GOT3 (cell line): ENCODE results near the gene RAB3IL1.
"Not testable (repeated sequence)": the region's sequence is repeated elsewhere in the genome, so short reads cannot be mapped to it uniquely, and the experiment has no call there.

Experiments used
- DNase-seq: peaks from one replicate; lab custom pipeline; 2025; ENCODE audit warnings: mixed read lengths; lab: John Stamatoyannopoulos, UW

RAB3IL1 gene

GRCh38 chr11:61917334-61918109, at the start of gene RAB3IL1:
RAB3IL1 (minus strand) TSS chr11:61917566; CDS start chr11:61917367, 199 bp downstream.
- DNase-seq: no peak

GRCh38 chr11:61966734-61967115, 49.4 kb upstream of the RAB3IL1 start:
- no peak for DNase-seq

- DNase-seq: not testable (repeated sequence)
Measured at GRCh38 chr11:61964666-61965271, 47.4 kb upstream of the RAB3IL1 start.

GRCh38 chr11:61964058-61964665, 46.8 kb upstream of the RAB3IL1 start:
- no peak for DNase-seq

GRCh38 chr11:61963282-61964057, 46.1 kb upstream of the RAB3IL1 start:
- DNase-seq: no peak

- DNase-seq: no peak
Measured at GRCh38 chr11:61963016-61963281, 45.6 kb upstream of the RAB3IL1 start.

- no peak for DNase-seq
Measured at GRCh38 chr11:61962213-61963015, 45.0 kb upstream of the RAB3IL1 start.

- no peak for DNase-seq
Measured at GRCh38 chr11:61961570-61962212, 44.3 kb upstream of the RAB3IL1 start.

- no peak for DNase-seq
Measured at GRCh38 chr11:61960532-61960931, 43.2 kb upstream of the RAB3IL1 start.

GRCh38 chr11:61959678-61960077, 42.3 kb upstream of the RAB3IL1 start:
- DNase-seq: no peak

GRCh38 chr11:61959114-61959513, 41.7 kb upstream of the RAB3IL1 start:
- DNase-seq: no peak

GRCh38 chr11:61958590-61958989, 41.2 kb upstream of the RAB3IL1 start:
- DNase-seq: no peak

GRCh38 chr11:61957021-61957770, 39.8 kb upstream of the RAB3IL1 start:
- DNase-seq: no peak

GRCh38 chr11:61956191-61957020, 39.0 kb upstream of the RAB3IL1 start:
- DNase-seq: no peak

GRCh38 chr11:61955422-61956135, 38.2 kb upstream of the RAB3IL1 start:
- DNase-seq: no peak

GRCh38 chr11:61954851-61955421, 37.6 kb upstream of the RAB3IL1 start:
- peak; percentile 28 for DNase-seq

- DNase-seq: no peak
Measured at GRCh38 chr11:61954106-61954850, 36.9 kb upstream of the RAB3IL1 start.

- not testable (repeated sequence) for DNase-seq
Measured at GRCh38 chr11:61953632-61954031, 36.3 kb upstream of the RAB3IL1 start.
